ENCODE data around the gene CRTC1. TPM values are rescaled to one million over a fixed set of nuclear protein-coding genes. Genes with fewer than 3 reads are reported as not detected.

Gene CRTC1
- total and polyA plus RNA-seq, 2 experiments from 2014 or later, result 2.5 to 4.8 TPM

GRCh38 chr19:18792661-18793060 is 109.2 kb downstream of the CRTC1 start:
- Histone ChIP-seq H3K27me3 (peaks cover 60% of the 10 kb centered on the region), H4K20me1 (ENCODE audit: insufficient read depth, poor library complexity, severe bottlenecking) (no peaks in the 10 kb centered on the region), H3K4me2 (no peak overlapping the region), H3K36me3 (replicated peaks; ENCODE audit: insufficient read depth, low read depth) (no peaks in the 10 kb centered on the region), H3K9me2 (replicated peaks; ENCODE audit: insufficient read depth) (no peaks in the 10 kb centered on the region), H3K9me3 (ENCODE audit: low read depth) (no peaks in the 10 kb centered on the region), H3K4me1 (ENCODE audit: insufficient read depth) (peaks cover 22% of the 10 kb centered on the region), H3K27ac (no peak overlapping the region), H3K79me2 (no peaks in the 10 kb centered on the region), H3K4me3 (no peak overlapping the region), H2AFZ (no peak overlapping the region)
- TF ChIP-seq CTCF (IDR thresholded peaks at IDR 0.05; ENCODE audit: poor library complexity) (no peak), EZH2phosphoT487 (IDR thresholded peaks at IDR 0.05; ENCODE audit: low read depth, severe bottlenecking, unreplicated experiment) (no peak), EZH2 (IDR thresholded peaks at IDR 0.05; ENCODE audit: borderline replicate concordance) (no peak)
- 80% methylated on average over 3 of the region's 3 CpGs for WGBS (ENCODE audit: low lambda C conversion rate, missing lambda C conversion rate)
- no peak for DNase-seq (ENCODE audit: low spot score)

- Histone ChIP-seq H3K9me2 (replicated peaks; ENCODE audit: insufficient read depth) (no peaks in the 10 kb centered on the region), H3K27me3 (peaks cover 52% of the 10 kb centered on the region), H4K20me1 (ENCODE audit: insufficient read depth, poor library complexity, severe bottlenecking) (no peaks in the 10 kb centered on the region), H3K36me3 (replicated peaks; ENCODE audit: insufficient read depth, low read depth) (no peaks in the 10 kb centered on the region), H3K4me1 (ENCODE audit: insufficient read depth) (peaks cover 22% of the 10 kb centered on the region), H3K4me2 (no peak overlapping the region), H3K4me3 (no peak overlapping the region), H3K9me3 (ENCODE audit: low read depth) (no peaks in the 10 kb centered on the region), H3K27ac (no peak overlapping the region), H2AFZ (no peak overlapping the region), H3K79me2 (no peaks in the 10 kb centered on the region)
- WGBS (ENCODE audit: low lambda C conversion rate, missing lambda C conversion rate), result 81% methylated on average over 12 of the region's 13 CpGs
- no peak for DNase-seq (ENCODE audit: low spot score)
- TF ChIP-seq EZH2phosphoT487 (IDR thresholded peaks at IDR 0.05; ENCODE audit: low read depth, severe bottlenecking, unreplicated experiment) (no peak), CTCF (IDR thresholded peaks at IDR 0.05; ENCODE audit: poor library complexity) (no peak)
Measured at GRCh38 chr19:18793144-18794028, 109.9 kb downstream of the CRTC1 start.

- H3K36me3 ChIP-seq (replicated peaks; ENCODE audit: insufficient read depth, low read depth), result no peaks in the 10 kb centered on the region
- H3K27me3 ChIP-seq, result peaks cover 47% of the 10 kb centered on the region
- WGBS (ENCODE audit: low lambda C conversion rate, missing lambda C conversion rate), result 76% methylated on average over 5 of the region's 5 CpGs
- no peaks in the 10 kb centered on the region for H3K9me3 ChIP-seq (ENCODE audit: low read depth)
- peaks cover 20% of the 10 kb centered on the region for H3K4me1 ChIP-seq (ENCODE audit: insufficient read depth)
- no peak for DNase-seq (ENCODE audit: low spot score)
- no peaks in the 10 kb centered on the region for H3K79me2 ChIP-seq
- H3K4me3 ChIP-seq, result no peak overlapping the region
- no peaks in the 10 kb centered on the region for H4K20me1 ChIP-seq (ENCODE audit: insufficient read depth, poor library complexity, severe bottlenecking)
- H3K27ac ChIP-seq, result no peak overlapping the region
- TF ChIP-seq CTCF (IDR thresholded peaks at IDR 0.05; ENCODE audit: poor library complexity), result no peak
- H2AFZ ChIP-seq, result no peak overlapping the region
- H3K4me2 ChIP-seq, result no peak overlapping the region
- H3K9me2 ChIP-seq (replicated peaks; ENCODE audit: insufficient read depth), result no peaks in the 10 kb centered on the region
Measured at GRCh38 chr19:18794029-18794313, 110.5 kb downstream of the CRTC1 start.
